ENCODE results near the gene LAMB4.

The LAMB4 gene

DNA sequence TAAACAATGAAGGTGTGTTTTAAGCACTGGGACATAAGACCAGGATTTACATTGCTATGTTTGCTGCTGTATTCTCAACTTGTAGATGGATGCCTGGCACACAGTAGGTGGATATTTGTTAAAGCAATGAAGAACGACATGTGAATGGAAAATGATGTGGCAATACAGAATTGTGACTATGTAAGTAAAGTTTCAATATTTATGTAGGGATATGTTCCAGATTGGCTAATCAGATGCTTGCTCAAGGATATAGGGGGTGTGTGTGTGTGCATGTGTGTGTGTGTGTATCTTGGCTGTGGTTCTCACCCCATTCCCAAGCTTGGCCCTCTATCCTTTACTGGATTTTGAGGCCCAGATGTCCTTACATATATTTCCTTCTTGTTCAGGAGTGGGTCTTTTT, 84.5 kb downstream of the LAMB4 start:
- TF ChIP-seq, protein P1, sequence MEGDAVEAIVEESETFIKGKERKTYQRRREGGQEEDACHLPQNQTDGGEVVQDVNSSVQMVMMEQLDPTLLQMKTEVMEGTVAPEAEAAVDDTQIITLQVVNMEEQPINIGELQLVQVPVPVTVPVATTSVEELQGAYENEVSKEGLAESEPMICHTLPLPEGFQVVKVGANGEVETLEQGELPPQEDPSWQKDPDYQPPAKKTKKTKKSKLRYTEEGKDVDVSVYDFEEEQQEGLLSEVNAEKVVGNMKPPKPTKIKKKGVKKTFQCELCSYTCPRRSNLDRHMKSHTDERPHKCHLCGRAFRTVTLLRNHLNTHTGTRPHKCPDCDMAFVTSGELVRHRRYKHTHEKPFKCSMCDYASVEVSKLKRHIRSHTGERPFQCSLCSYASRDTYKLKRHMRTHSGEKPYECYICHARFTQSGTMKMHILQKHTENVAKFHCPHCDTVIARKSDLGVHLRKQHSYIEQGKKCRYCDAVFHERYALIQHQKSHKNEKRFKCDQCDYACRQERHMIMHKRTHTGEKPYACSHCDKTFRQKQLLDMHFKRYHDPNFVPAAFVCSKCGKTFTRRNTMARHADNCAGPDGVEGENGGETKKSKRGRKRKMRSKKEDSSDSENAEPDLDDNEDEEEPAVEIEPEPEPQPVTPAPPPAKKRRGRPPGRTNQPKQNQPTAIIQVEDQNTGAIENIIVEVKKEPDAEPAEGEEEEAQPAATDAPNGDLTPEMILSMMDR (IDR thresholded peaks at IDR 0.05), result no peak

GRCh38 chr7:108045154-108045553, 85.0 kb downstream of the LAMB4 start:
- TF ChIP-seq, protein P1 (IDR thresholded peaks at IDR 0.05), result no peak

DNA sequence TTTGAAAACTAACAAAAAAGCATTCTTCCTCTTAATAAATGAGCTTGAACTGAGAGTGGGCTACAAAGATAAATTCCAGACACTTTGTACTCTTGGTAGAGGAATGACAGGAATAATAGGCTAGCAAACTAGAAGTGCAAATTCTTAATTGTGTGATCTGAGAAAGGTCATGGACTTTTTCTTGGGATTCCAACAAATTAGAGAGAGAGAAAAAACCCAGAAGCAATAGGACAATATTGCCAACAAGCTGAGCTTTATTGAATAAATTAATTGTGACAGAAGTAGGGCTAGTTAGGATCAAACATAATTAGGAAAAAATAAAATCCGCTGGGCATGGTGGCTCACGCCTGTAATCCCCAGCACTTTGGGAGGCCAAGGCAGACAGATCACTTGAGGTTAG, 85.8 kb downstream of the LAMB4 start:
- TF ChIP-seq, protein P1 (IDR thresholded peaks at IDR 0.05), result no peak

GRCh38 chr7:108038986-108039385, 91.2 kb downstream of the LAMB4 start:
- TF ChIP-seq, protein P1 (IDR thresholded peaks at IDR 0.05), result no peak

- TF ChIP-seq, protein P1 (IDR thresholded peaks at IDR 0.05), result no peak
Observed at GRCh38 chr7:108037741-108038140, 92.4 kb downstream of the LAMB4 start.

GRCh38 chr7:108037140-108037539, 93.0 kb downstream of the LAMB4 start:
- TF ChIP-seq, protein P1 (IDR thresholded peaks at IDR 0.05), result no peak

- TF ChIP-seq, protein P1 (IDR thresholded peaks at IDR 0.05), result no peak
Observed at GRCh38 chr7:108034586-108034985, 95.6 kb downstream of the LAMB4 start.

DNA sequence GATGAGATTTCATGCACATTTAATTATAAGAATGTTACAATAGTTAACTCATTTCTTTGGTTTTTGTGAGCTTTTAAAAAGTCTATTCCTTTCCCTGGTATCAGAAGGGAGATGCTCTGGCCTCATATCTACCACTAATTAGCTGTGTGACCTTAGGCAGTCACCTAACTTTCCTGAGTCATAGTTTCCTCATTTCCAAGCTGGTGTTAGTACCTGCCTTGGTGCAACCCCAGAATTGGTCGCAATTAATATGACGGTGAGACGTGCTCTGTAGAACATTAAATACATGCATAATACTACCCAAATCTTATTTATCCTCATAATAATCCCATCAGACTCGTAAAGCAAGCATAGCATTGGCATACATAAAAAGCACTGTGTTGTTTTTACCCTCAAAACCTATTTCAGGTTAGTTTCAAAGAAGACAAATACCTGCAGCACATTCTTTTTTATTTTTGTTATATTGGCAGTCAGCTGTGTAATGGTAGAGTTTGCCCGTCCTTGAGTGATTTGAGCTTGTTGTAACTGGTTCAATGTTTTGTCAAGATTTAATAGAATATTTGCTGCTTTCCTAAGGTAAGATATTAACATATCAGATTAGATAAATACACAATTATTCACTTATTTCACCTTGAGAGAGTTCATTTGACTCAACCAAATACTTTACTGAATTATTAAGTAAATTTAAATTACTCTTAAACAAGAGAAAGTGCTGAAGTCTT, 96.2 kb downstream of the LAMB4 start:
- TF ChIP-seq, protein P1 (IDR thresholded peaks at IDR 0.05), result no peak
